ENCODE results near the gene LRP1B. TPM values are rescaled to one million over a fixed set of nuclear protein-coding genes. Genes with fewer than 3 reads are reported as not detected.

LRP1B gene
- total RNA-seq, 2 donors from 2014 or later: 0.02 TPM; not detected in 1

DNA sequence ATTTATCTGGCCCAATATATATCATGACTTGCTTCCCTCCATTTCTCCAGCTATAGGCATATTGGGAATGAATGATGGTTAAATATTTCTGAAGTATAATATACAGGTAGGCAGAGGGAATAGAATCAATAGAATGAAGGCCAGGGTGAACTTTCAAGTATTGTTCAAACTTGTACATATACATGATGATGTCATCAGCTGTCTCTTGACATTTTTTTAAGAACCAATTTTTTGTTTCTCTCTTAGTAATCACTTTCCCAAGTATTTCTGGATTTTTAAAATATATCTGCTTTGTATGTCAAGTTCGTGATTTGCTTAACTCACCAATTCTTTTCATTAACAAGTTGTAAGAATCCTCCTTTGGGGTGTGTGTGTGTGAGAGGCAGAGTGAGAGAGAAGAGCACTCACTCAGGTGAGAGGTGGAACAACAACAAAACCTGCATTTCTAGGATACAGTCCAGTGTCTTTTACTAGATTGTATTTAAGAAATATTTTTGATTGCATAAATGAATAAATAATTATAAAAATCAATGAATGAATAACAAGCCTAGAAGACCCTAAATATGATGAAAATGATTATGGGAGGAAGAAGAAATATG is 1239.1 kb downstream of the LRP1B start:
- peaks cover 2% of the 10 kb centered on the region for H3K9me3 ChIP-seq (ENCODE audit: control insufficient read depth, low read length, poor library complexity, severe bottlenecking)
- ATAC-seq (no peak), DNase-seq (no peak)
- Mint-ChIP-seq H3K4me3 (no peak overlapping the region), H3K27me3 (no peaks in the 10 kb centered on the region), H3K27ac (no peak overlapping the region), H3K4me1 (no peaks in the 10 kb centered on the region), H3K36me3 (ENCODE audit: low read depth) (no peaks in the 10 kb centered on the region)

DNA sequence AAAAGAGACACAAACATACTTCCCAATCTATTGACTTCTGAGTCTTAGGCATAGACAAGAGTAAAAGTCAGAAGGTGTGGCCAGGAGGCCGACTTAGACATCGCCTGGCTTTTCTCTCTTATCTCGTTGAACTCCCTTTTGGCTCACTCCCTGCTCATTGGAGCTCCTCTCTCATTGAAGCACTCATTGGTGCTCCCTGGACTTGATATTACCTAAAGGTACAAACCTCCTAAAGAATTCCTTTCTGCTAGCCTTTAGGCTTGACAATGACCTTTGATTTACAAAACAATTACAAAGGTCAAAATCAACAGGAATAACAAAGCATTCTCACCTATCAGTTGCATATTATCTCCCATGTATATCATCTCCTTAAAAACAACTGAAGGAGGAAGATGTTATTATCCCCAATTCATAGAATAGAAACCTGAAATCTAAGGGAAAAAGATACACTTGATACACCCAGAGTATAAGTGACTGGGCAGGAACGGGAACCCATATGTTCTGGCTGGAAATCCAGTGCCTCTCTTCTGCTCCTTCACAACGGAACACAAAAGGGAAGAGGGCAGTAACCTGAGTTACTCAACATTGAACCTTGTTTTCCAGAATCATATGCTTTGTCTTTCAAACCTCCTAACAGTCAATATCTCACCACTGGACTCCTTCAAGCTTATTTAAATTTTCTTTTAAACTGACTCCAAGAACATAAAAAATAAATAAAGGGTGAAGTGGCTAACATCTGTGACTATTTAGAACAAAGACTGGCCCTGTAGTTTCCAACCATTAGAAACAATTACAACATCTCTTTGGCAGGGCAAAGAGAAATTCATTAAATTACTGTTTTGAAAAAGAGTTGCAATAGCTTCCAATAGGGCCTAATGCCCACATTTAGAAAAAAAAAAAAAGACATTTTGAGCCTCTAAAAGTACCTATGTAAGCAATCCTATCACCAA is 1247.9 kb downstream of the LRP1B start:
- DNase-seq (no peak), ATAC-seq (no peak)
- Mint-ChIP-seq H3K36me3 (ENCODE audit: low read depth) (no peaks in the 10 kb centered on the region), H3K27ac (no peak overlapping the region), H3K4me3 (no peak overlapping the region), H3K27me3 (no peaks in the 10 kb centered on the region), H3K4me1 (no peaks in the 10 kb centered on the region)
- no peaks in the 10 kb centered on the region for H3K9me3 ChIP-seq (ENCODE audit: control insufficient read depth, low read length, poor library complexity, severe bottlenecking)

DNA sequence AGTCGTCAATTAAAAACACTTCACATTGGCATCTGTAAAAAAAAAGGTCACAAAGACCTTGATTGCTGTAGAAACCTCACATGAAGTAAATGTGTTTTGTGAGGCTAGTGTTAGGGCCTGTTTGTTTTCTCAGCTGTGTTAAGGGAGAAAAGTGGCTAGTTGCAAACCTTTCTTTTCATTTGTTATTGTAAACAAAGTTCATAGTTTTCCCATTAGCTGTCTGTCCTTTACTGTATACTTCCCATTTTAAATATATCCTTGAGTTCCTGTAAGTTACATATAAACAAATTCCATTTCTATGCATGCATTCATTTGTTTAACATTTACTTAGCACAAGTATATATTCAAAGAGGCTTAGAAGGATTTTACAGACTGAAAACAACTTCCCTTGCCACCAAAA is 1250.2 kb downstream of the LRP1B start:
- no peaks in the 10 kb centered on the region for H3K4me1 Mint-ChIP-seq
- ATAC-seq (no peak), DNase-seq (no peak)
- H3K4me3 Mint-ChIP-seq: no peak overlapping the region
- no peaks in the 10 kb centered on the region for H3K27me3 Mint-ChIP-seq
- H3K36me3 Mint-ChIP-seq (ENCODE audit: low read depth): no peaks in the 10 kb centered on the region
- no peaks in the 10 kb centered on the region for H3K9me3 ChIP-seq (ENCODE audit: control insufficient read depth, low read length, poor library complexity, severe bottlenecking)
- no peak overlapping the region for H3K27ac Mint-ChIP-seq

DNA sequence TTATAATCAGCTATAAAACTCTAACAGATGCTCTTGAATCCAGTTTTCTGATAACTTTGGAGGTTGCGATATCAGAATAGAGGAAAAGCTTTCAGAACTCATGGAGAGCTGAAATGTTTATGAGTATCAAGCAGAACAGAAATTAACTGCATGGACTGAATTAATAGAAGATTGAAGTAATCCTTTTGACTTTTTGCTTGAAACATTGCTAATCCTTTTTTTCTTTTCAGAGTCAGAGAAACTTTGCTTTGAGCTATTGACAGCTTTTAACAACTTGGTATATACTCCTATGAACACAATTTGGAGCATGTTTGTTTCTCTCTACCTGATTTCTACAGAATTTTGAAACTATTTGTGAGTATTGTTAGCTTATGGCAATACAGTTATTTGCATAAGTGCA is 1254.8 kb downstream of the LRP1B start:
- DNase-seq: no peak
- H3K4me1 Mint-ChIP-seq: no peaks in the 10 kb centered on the region
- H3K4me3 Mint-ChIP-seq: no peak overlapping the region
- H3K27ac Mint-ChIP-seq: no peak overlapping the region
- H3K36me3 Mint-ChIP-seq (ENCODE audit: low read depth): no peaks in the 10 kb centered on the region
- no peak for ATAC-seq
- H3K27me3 Mint-ChIP-seq: no peaks in the 10 kb centered on the region
- no peaks in the 10 kb centered on the region for H3K9me3 ChIP-seq (ENCODE audit: control insufficient read depth, low read length, poor library complexity, severe bottlenecking)

DNA sequence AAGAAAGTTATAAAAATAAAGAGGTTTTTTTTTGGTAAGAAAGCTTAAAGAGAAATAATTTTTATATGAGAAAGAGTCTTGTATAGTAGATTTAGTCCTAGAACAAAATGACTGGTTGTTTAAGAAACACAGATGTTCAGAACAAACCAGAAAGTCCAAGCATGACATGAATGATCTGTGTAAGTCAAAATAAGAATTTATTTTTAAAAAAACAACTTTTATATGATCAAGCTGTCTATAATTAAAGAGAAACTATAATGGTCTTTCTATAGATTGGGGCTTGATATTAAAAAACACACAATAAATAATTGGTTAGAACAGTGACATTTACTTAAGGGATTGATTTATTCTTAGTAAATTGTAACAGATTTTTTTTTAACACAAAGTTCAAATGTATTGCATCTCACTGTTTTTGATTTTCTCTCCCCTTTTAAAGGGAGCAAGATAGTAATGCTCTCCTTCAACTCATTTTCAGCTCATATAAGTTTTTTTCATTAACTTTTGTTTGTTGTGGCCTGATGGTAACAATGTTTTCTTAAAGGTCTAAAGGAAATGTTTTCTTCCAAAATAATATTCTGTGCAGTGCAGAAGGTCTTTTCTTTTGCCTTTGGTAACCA is 1256.8 kb downstream of the LRP1B start:
- no peak overlapping the region for H3K27ac Mint-ChIP-seq
- no peaks in the 10 kb centered on the region for H3K36me3 Mint-ChIP-seq (ENCODE audit: low read depth)
- DNase-seq (no peak), ATAC-seq (no peak)
- no peaks in the 10 kb centered on the region for H3K27me3 Mint-ChIP-seq
- H3K9me3 ChIP-seq (ENCODE audit: control insufficient read depth, low read length, poor library complexity, severe bottlenecking): no peaks in the 10 kb centered on the region
- no peaks in the 10 kb centered on the region for H3K4me1 Mint-ChIP-seq
- no peak overlapping the region for H3K4me3 Mint-ChIP-seq

DNA sequence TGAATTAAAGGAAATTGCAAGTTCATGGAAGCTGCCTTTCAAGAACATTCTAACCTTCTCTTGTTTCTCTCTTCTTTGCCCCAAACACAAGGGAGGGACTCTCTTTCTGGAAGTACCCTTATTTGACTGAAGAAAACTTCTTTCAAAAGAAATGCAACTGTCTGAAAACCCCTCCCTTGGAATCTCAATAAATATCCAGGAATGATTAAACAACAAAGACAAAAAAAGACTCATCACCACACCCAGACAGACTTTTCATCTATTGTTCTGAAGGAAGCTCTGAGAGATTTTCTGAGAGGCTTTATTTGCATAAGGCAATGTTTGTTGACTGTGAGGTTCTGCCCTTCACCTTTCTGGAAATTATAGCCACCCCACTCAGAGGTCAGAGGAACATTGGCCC is 1260.9 kb downstream of the LRP1B start:
- Mint-ChIP-seq H3K36me3 (ENCODE audit: low read depth) (no peaks in the 10 kb centered on the region), H3K4me3 (no peak overlapping the region), H3K4me1 (no peaks in the 10 kb centered on the region), H3K27me3 (no peaks in the 10 kb centered on the region), H3K27ac (no peak overlapping the region)
- DNase-seq (no peak), ATAC-seq (no peak)
- H3K9me3 ChIP-seq (ENCODE audit: control insufficient read depth, low read length, poor library complexity, severe bottlenecking): no peaks in the 10 kb centered on the region

DNA sequence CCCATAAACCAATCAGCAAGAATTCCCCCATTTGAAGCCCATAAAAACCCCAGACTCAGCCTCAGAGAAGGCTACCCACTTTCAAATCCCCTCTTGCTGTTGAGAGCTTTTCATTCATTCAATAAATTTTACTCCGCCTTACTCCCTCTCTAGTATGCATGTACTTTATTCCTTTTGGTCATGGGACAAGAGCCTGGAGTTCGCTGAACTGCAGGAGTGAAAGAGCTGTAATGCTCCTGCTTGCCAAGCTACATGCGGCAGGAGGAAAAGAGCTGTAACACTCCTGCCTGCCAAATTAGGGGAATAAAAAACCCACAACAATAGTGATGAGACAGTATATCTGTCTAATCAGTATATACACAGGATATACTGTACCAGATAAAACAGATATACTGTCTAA is 1261.7 kb downstream of the LRP1B start:
- H3K27ac Mint-ChIP-seq: no peak overlapping the region
- no peaks in the 10 kb centered on the region for H3K9me3 ChIP-seq (ENCODE audit: control insufficient read depth, low read length, poor library complexity, severe bottlenecking)
- no peaks in the 10 kb centered on the region for H3K4me1 Mint-ChIP-seq
- ATAC-seq (no peak), DNase-seq (no peak)
- H3K36me3 Mint-ChIP-seq (ENCODE audit: low read depth): no peaks in the 10 kb centered on the region
- no peak overlapping the region for H3K4me3 Mint-ChIP-seq
- H3K27me3 Mint-ChIP-seq: no peaks in the 10 kb centered on the region

DNA sequence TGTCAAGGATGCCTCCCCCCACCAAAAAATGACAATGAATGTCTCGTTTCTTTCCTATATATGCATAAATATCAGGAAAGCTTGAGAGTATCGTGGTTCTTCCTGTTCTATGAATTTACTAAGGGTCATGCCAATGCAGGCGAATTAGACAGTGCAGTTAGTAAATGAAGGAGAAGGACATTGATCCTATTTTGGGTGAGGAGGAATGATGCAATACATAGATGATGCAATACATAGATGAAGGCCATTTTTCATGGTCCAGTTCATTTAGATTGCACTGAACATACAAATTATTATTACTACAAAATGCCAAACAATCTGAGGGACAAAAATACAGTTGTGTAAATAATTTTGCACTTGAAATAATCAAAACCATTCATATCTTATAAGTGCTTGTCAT is 1265.0 kb downstream of the LRP1B start:
- Mint-ChIP-seq H3K4me3 (no peak overlapping the region), H3K27ac (no peak overlapping the region), H3K4me1 (no peaks in the 10 kb centered on the region), H3K27me3 (no peaks in the 10 kb centered on the region), H3K36me3 (ENCODE audit: low read depth) (no peaks in the 10 kb centered on the region)
- ATAC-seq (no peak), DNase-seq (no peak)
- H3K9me3 ChIP-seq (ENCODE audit: control insufficient read depth, low read length, poor library complexity, severe bottlenecking): no peaks in the 10 kb centered on the region

DNA sequence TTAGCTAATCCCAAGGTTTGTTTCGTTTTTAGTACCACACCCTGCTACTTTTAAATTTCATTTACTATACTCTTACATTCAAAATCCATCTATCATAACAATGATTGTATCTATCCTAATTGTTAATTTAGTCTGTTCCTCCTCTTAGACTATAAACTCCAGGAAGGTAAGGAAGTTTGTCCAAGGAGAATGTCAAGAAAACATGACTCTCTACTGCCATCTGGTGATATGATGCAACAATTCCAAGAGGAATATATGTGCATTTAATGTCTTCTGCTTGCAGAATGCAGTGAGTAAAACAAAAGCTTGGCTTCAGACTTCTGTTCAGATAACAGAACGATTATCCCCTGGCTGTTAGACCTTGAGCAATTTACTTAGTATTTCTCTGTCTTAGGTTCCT is 1267.1 kb downstream of the LRP1B start:
- ATAC-seq (no peak), DNase-seq (no peak)
- Mint-ChIP-seq H3K27me3 (no peaks in the 10 kb centered on the region), H3K4me1 (no peaks in the 10 kb centered on the region), H3K27ac (no peak overlapping the region), H3K4me3 (no peak overlapping the region), H3K36me3 (ENCODE audit: low read depth) (no peaks in the 10 kb centered on the region)
- no peaks in the 10 kb centered on the region for H3K9me3 ChIP-seq (ENCODE audit: control insufficient read depth, low read length, poor library complexity, severe bottlenecking)

DNA sequence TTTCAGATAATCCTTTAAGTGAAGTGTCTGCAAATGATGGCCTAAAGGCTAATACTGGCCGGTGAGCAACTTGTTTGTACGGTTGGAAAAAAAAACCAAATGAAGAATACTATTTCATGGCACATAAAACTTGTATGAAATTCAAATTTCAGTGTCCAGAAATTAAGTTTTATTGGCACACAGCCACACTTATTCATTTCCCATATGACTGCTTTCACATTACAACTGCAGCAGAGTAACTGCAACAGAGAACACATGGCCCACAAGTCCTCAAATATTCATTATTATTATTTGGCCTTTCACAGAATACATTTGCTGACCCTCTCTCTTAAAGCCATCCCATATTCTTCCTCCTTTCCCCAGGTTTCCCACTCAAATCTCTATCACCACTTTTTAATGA is 1268.6 kb downstream of the LRP1B start:
- Mint-ChIP-seq H3K27me3 (no peaks in the 10 kb centered on the region), H3K27ac (no peak overlapping the region), H3K4me3 (no peak overlapping the region), H3K36me3 (ENCODE audit: low read depth) (no peaks in the 10 kb centered on the region), H3K4me1 (no peaks in the 10 kb centered on the region)
- no peak for DNase-seq
- no peaks in the 10 kb centered on the region for H3K9me3 ChIP-seq (ENCODE audit: control insufficient read depth, low read length, poor library complexity, severe bottlenecking)
- ATAC-seq: no peak

DNA sequence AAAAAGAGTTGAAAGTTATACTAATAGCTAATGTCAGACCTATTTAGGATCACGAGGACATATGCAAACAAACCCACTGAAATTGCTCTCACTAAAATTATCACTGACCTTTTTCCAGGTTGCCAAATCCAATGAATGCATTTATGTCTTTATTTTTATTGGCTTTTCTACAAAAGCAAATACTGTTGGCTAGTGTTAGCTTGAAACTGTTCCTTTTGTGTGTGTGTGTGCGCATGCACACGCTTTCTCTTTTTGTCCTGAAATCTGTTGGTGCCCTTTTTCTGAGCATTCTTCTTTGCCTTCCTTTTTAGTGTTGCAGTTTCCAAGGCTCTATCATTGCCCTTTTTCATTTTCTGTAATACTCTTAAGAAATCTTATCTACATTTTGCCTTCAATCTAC is 1269.2 kb downstream of the LRP1B start:
- H3K4me1 Mint-ChIP-seq: no peaks in the 10 kb centered on the region
- H3K27me3 Mint-ChIP-seq: no peaks in the 10 kb centered on the region
- ATAC-seq: no peak
- no peak overlapping the region for H3K4me3 Mint-ChIP-seq
- H3K27ac Mint-ChIP-seq: no peak overlapping the region
- no peak for DNase-seq
- H3K36me3 Mint-ChIP-seq (ENCODE audit: low read depth): no peaks in the 10 kb centered on the region
- H3K9me3 ChIP-seq (ENCODE audit: control insufficient read depth, low read length, poor library complexity, severe bottlenecking): no peaks in the 10 kb centered on the region

DNA sequence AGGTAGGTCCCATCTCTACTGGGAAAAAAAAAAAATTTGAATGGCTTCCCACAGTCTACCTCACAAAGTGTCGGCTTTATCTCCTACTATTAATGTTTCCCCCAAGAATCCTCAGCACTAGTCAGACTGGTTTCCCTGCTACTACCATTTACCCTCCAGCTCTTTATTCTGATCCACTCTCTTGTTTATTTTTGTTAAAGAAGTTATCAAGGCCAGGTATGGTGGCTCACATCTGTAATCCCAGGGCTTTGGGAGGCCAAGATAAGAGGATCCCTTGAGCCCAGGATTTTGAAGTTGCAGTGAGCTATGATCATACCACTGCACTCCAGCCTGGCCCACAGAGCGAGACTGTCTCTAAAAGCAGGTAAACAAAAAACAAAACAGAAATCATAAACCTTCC is 1275.3 kb downstream of the LRP1B start:
- Mint-ChIP-seq H3K36me3 (ENCODE audit: low read depth) (no peaks in the 10 kb centered on the region), H3K4me3 (no peak overlapping the region), H3K27me3 (no peaks in the 10 kb centered on the region), H3K27ac (no peak overlapping the region), H3K4me1 (no peaks in the 10 kb centered on the region)
- DNase-seq (no peak), ATAC-seq (no peak)
- H3K9me3 ChIP-seq (ENCODE audit: control insufficient read depth, low read length, poor library complexity, severe bottlenecking): no peaks in the 10 kb centered on the region

DNA sequence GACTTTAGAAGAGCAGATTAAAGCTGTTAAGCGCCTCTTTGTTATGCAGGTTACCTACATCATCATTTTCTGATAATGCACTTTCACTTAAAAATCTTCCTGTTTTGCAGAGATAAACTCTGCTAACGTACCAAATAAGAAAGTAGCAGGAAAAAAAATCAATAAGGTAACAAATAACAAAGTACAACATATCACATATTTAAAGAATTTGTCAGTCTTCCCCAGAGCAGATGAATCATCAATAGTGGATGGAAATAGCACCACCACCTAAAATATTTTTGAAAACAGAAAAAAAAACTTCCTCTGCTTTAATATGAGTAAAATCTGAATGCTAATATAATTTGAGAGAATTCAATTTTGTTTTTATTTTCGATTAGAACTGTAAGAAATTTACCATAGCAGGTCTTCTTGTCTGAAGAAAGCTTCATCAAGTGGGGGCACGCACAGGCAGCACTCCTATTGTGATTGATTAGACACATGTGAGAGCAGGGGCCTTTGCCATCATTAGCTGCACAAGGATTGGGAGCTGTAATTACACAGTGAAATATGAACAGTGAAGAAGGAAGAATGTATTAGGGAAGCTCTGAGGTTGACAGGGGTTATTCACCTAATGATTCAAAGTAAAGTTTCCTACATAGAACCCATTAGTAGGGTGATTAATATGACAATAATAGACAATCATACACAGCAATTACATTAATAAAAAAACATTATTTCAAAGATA is 1279.4 kb downstream of the LRP1B start:
- H3K4me1 Mint-ChIP-seq: no peaks in the 10 kb centered on the region
- no peaks in the 10 kb centered on the region for H3K36me3 Mint-ChIP-seq (ENCODE audit: low read depth)
- H3K9me3 ChIP-seq (ENCODE audit: control insufficient read depth, low read length, poor library complexity, severe bottlenecking): no peaks in the 10 kb centered on the region
- no peak overlapping the region for H3K27ac Mint-ChIP-seq
- H3K4me3 Mint-ChIP-seq: no peak overlapping the region
- DNase-seq (no peak), ATAC-seq (no peak)
- H3K27me3 Mint-ChIP-seq: no peaks in the 10 kb centered on the region

All from T-helper 17 cell (primary cell).